ENCODE data around the gene PNRC1.

Gene PNRC1

GRCh38 chr6:89048288-89048923 lies 32.1 kb upstream of the PNRC1 start:
- ChIA-PET POLR2A (no interaction called here), CTCF (no interaction called here)
- no peak overlapping the region for H3K4me3 ChIP-seq (ENCODE audit: low read depth, low read length)
- no peak for DNase-seq (ENCODE audit: low read depth, low spot score)
- no peak for TF ChIP-seq CTCF (IDR thresholded peaks at IDR 0.05; ENCODE audit: insufficient read depth, low read length, missing control alignments)

GRCh38 chr6:89048985-89049384 lies 31.6 kb upstream of the PNRC1 start:
- ChIA-PET POLR2A (no interaction called here), CTCF (no interaction called here)
- no peak for DNase-seq (ENCODE audit: low read depth, low spot score)
- no peak overlapping the region for H3K4me3 ChIP-seq (ENCODE audit: low read depth, low read length)
- no peak for TF ChIP-seq CTCF (IDR thresholded peaks at IDR 0.05; ENCODE audit: insufficient read depth, low read length, missing control alignments)

GRCh38 chr6:89050155-89050554 lies 30.4 kb upstream of the PNRC1 start:
- no peak for TF ChIP-seq CTCF (IDR thresholded peaks at IDR 0.05; ENCODE audit: insufficient read depth, low read length, missing control alignments)
- ChIA-PET POLR2A (no interaction called here), CTCF (no interaction called here)
- no peak overlapping the region for H3K4me3 ChIP-seq (ENCODE audit: low read depth, low read length)
- no peak for DNase-seq (ENCODE audit: low read depth, low spot score)

GRCh38 chr6:89050697-89051096 lies 29.9 kb upstream of the PNRC1 start:
- TF ChIP-seq CTCF (IDR thresholded peaks at IDR 0.05; ENCODE audit: insufficient read depth, low read length, missing control alignments): no peak
- H3K4me3 ChIP-seq (ENCODE audit: low read depth, low read length): no peak overlapping the region
- POLR2A ChIA-PET: no interaction called here
- DNase-seq (ENCODE audit: low read depth, low spot score): no peak
- CTCF ChIA-PET: no interaction called here

GRCh38 chr6:89051676-89052075 lies 28.9 kb upstream of the PNRC1 start:
- CTCF ChIA-PET: no interaction called here
- no peak for DNase-seq (ENCODE audit: low read depth, low spot score)
- TF ChIP-seq CTCF (IDR thresholded peaks at IDR 0.05; ENCODE audit: insufficient read depth, low read length, missing control alignments): no peak
- POLR2A ChIA-PET: no interaction called here
- H3K4me3 ChIP-seq (ENCODE audit: low read depth, low read length): no peak overlapping the region

GRCh38 chr6:89054208-89054607 lies 26.3 kb upstream of the PNRC1 start:
- POLR2A ChIA-PET: no interaction called here

More at GRCh38 chr6:89054208-89054607, 26.3 kb upstream of the PNRC1 start:
- CTCF ChIA-PET: no interaction called here
- no peak overlapping the region for H3K4me3 ChIP-seq (ENCODE audit: low read depth, low read length)
- no peak for DNase-seq (ENCODE audit: low read depth, low spot score)
- no peak for TF ChIP-seq CTCF (IDR thresholded peaks at IDR 0.05; ENCODE audit: insufficient read depth, low read length, missing control alignments)
